Common myeloid progenitor, CD34-positive (primary cell): ENCODE data around the gene DARS2.

Source experiments
- CTCF ChIA-PET: fragments of 350-600 bp; sonication (Branson Sonifier 250); formaldehyde crosslinking; loops from one replicate; lab custom pipeline; 2021; ENCODE audit warnings: antibody characterized with exemption; lab: Charles Lee
- POLR2A ChIA-PET: fragments of 350-600 bp; sonication (Branson Sonifier 250); formaldehyde crosslinking; loops from one replicate; lab custom pipeline; 2021; ENCODE audit warnings: antibody characterized with exemption; lab: Charles Lee
- DNase-seq, 3 donors: peaks; one replicate each; pipeline versions ENCODE4 v3.0.0 to v3.0.0-alpha.2; 2013
- H3K27ac ChIP-seq, 2 experiments: 1 replicate in 1 of 2; 2 replicates in 1 of 2; pipeline ENCODE4 v1.7.0; 2013; ENCODE audit warnings: inconsistent platforms in 2 of 2, low read length in 2 of 2, mild to moderate bottlenecking in 2 of 2, low read depth in 1 of 2, moderate library complexity in 1 of 2; ENCODE audit not compliant: severe bottlenecking in 2 of 2, insufficient read depth in 1 of 2, poor library complexity in 1 of 2
- H3K27me3 ChIP-seq, 5 experiments: replicated peaks in 2 of 5; 1 replicate in 3 of 5; 2 replicates in 2 of 5; pipeline versions ENCODE4 v1.6.1 to v1.7.0; 2013; ENCODE audit warnings: low read length in 4 of 5, mild to moderate bottlenecking in 2 of 5, moderate library complexity in 2 of 5, inconsistent platforms in 1 of 5; ENCODE audit not compliant: insufficient read depth in 5 of 5, control insufficient read depth in 4 of 5
- H3K36me3 ChIP-seq, 4 experiments: 1 replicate in 2 of 4; 2 replicates in 2 of 4; pipeline versions ENCODE4 v1.6.1 to v1.7.0; 2013; ENCODE audit warnings: low read length in 3 of 4, control low read depth in 1 of 4, mild to moderate bottlenecking in 1 of 4; ENCODE audit not compliant: control insufficient read depth in 4 of 4, insufficient read depth in 4 of 4
- H3K4me1 ChIP-seq, 4 experiments: 1 replicate in 3 of 4; 2 replicates in 1 of 4; pipeline versions ENCODE4 v1.6.1 to v1.7.1; 2013; ENCODE audit warnings: low read length in 3 of 4, mild to moderate bottlenecking in 3 of 4, control low read depth in 1 of 4, inconsistent platforms in 1 of 4, moderate library complexity in 1 of 4; ENCODE audit not compliant: control insufficient read depth in 4 of 4, insufficient read depth in 4 of 4; ENCODE audit errors: control extremely low read depth in 1 of 4
- H3K4me3 ChIP-seq, 7 experiments: 1 replicate in 4 of 7; 2 replicates in 3 of 7; pipeline versions ENCODE4 v1.5.1 to v1.7.0; 2013; ENCODE audit warnings: mild to moderate bottlenecking in 7 of 7, low read length in 6 of 7, moderate library complexity in 6 of 7, inconsistent platforms in 2 of 7, low read depth in 2 of 7, control low read depth in 1 of 7; ENCODE audit not compliant: insufficient read depth in 4 of 7, control insufficient read depth in 1 of 7; ENCODE audit errors: extremely low read depth in 1 of 7
- H3K9me3 ChIP-seq, 5 experiments: 1 replicate in 4 of 5; 2 replicates in 1 of 5; pipeline versions ENCODE4 v1.6.1 to v1.7.1; 2013; ENCODE audit warnings: low read length in 4 of 5, mild to moderate bottlenecking in 2 of 5, inconsistent platforms in 1 of 5, low read depth in 1 of 5, moderate library complexity in 1 of 5; ENCODE audit not compliant: control insufficient read depth in 4 of 5, insufficient read depth in 2 of 5; ENCODE audit errors: control extremely low read depth in 1 of 5
- WGBS: methylation state at CpG from one replicate; pipeline ENCODE4 v1.1.5; 2013; ENCODE audit not compliant: insufficient coverage; 5-methylcytosine and 5-hydroxymethylcytosine counted together

Gene DARS2

GRCh38 chr1:173869021-173869359 lies 44.5 kb downstream of the DARS2 start:
- ChIA-PET CTCF (interaction anchor here (1.2 to 1.7 kb wide), 2 partner anchors 205 to 1124 kb away, joined by 3 to 6 read pairs; no protein-coding TSS in a partner anchor), POLR2A (interaction anchor here (0.6 to 1.5 kb wide), 4 partner anchors 44 to 154 kb away, joined by 3 to 6 read pairs (median 5); partner anchors contain the start of genes CENPL and RC3H1)
- Histone ChIP-seq H3K4me1 (peaks cover 27 to 71% (median 42%) of the 10 kb centered on the region in 4 experiments), H3K9me3 (no peaks in the 10 kb centered on the region), H3K27ac (peak overlapping the region; percentile 75 to 88), H3K27me3 (no peaks in the 10 kb centered on the region), H3K4me3 (peak overlapping the region; percentile 40 to 99 (median 95)), H3K36me3 (peaks cover 6 to 34% (median 22%) of the 10 kb centered on the region in 4 experiments)
- 0% methylated on average over 1 of the region's 5 CpGs for WGBS
- DNase-seq = peak in 2 of 3 donors; percentile 67 to 76

GRCh38 chr1:173870252-173871075 lies 46.0 kb downstream of the DARS2 start:
- ChIA-PET POLR2A (interaction anchor here (0.5 to 1.0 kb wide), 3 partner anchors 9 to 1142 kb away, joined by 3 to 5 read pairs (median 4); no protein-coding TSS in a partner anchor), CTCF (interaction anchor here (1.2 kb wide), 1 partner anchor 282 kb away, joined by 4 read pairs; no protein-coding TSS in a partner anchor)
- Histone ChIP-seq H3K9me3 (no peaks in the 10 kb centered on the region), H3K36me3 (peaks cover 1 to 19% (median 11%) of the 10 kb centered on the region in 4 experiments), H3K27me3 (no peaks in the 10 kb centered on the region), H3K4me1 (peaks cover 23 to 60% (median 34%) of the 10 kb centered on the region in 4 experiments), H3K4me3 (peak overlapping the region in 4 of 7 experiments; percentile 11 to 99 (median 36)), H3K27ac (peak overlapping the region; percentile 40 to 88)
- WGBS = 55% methylated on average over 14 of the region's 15 CpGs
- DNase-seq = peak; percentile 74 to 96 (median 89)

- peak overlapping the region in 1 of 7 experiments; percentile 99 for H3K4me3 ChIP-seq
- DNase-seq = peak in 1 of 3 donors; percentile 31
Measured at GRCh38 chr1:173871091-173871490, 46.6 kb downstream of the DARS2 start.

GRCh38 chr1:173871500-173871899 lies 47.0 kb downstream of the DARS2 start:
- H3K27me3 ChIP-seq = no peaks in the 10 kb centered on the region
- peaks cover 16 to 50% (median 25%) of the 10 kb centered on the region in 4 experiments for H3K4me1 ChIP-seq
- peak overlapping the region in 1 of 2 experiments; percentile 88 for H3K27ac ChIP-seq
- ChIA-PET CTCF (no interaction called here), POLR2A (no interaction called here)
- peak in 1 of 3 donors; percentile 41 for DNase-seq
- peaks cover 2 to 10% (median 6%) of the 10 kb centered on the region in 4 experiments for H3K36me3 ChIP-seq
- 90% methylated on average over 2 of the region's 2 CpGs for WGBS
- H3K4me3 ChIP-seq = peak overlapping the region in 1 of 7 experiments; percentile 39
- H3K9me3 ChIP-seq = no peaks in the 10 kb centered on the region

More at GRCh38 chr1:173871091-173871490, 46.6 kb downstream of the DARS2 start:
- Histone ChIP-seq H3K4me1 (peaks cover 18 to 54% (median 28%) of the 10 kb centered on the region in 4 experiments), H3K36me3 (peaks cover 2 to 15% (median 8%) of the 10 kb centered on the region in 4 experiments), H3K9me3 (no peaks in the 10 kb centered on the region), H3K27me3 (no peaks in the 10 kb centered on the region), H3K27ac (peak overlapping the region in 1 of 2 experiments; percentile 88)
- 63% methylated on average over 3 of the region's 5 CpGs for WGBS
- CTCF ChIA-PET = interaction anchor here (1.2 kb wide), 1 partner anchor 282 kb away, joined by 4 read pairs; no protein-coding TSS in a partner anchor
- POLR2A ChIA-PET = interaction anchor here (0.5 kb wide), 1 partner anchor 10 kb away, joined by 5 read pairs; no protein-coding TSS in a partner anchor

GRCh38 chr1:173876732-173877131 lies 52.3 kb downstream of the DARS2 start:
- no peaks in the 10 kb centered on the region for H3K27me3 ChIP-seq
- no CpG with 5 or more reads among the region's 5 CpGs for WGBS
- H3K4me3 ChIP-seq = no peak overlapping the region
- peaks cover 2 to 15% (median 9%) of the 10 kb centered on the region in 4 experiments for H3K36me3 ChIP-seq
- ChIA-PET POLR2A (no interaction called here), CTCF (no interaction called here)
- DNase-seq = no peak
- no peaks in the 10 kb centered on the region for H3K9me3 ChIP-seq
- H3K27ac ChIP-seq = no peak overlapping the region
- peaks cover 0 to 10% (median under 1%) of the 10 kb centered on the region in 4 experiments for H3K4me1 ChIP-seq

GRCh38 chr1:173878251-173878650 lies 53.8 kb downstream of the DARS2 start:
- H3K27ac ChIP-seq = no peak overlapping the region
- peaks cover 2 to 15% (median 9%) of the 10 kb centered on the region in 4 experiments for H3K36me3 ChIP-seq
- DNase-seq = no peak
- no peak overlapping the region for H3K4me3 ChIP-seq
- POLR2A ChIA-PET = no interaction called here
- no peaks in the 10 kb centered on the region for H3K9me3 ChIP-seq
- no peaks in the 10 kb centered on the region for H3K4me1 ChIP-seq
- no peaks in the 10 kb centered on the region for H3K27me3 ChIP-seq
- CTCF ChIA-PET = no interaction called here
